Activated B cell treated with CpG ODN at 0.5 μM for 24 hours (primary cell): ENCODE data around the gene RNF145. TPM values are rescaled to one million over a fixed set of nuclear protein-coding genes. Genes with fewer than 3 reads are reported as not detected.

ENCODE experiments used
- ATAC-seq: fragments of 200-7000 bp; cut with Tn5 transposase; one replicate; pipeline ENCODE4 v1.10.0; 2021; ENCODE audit warnings: low read depth, mild to moderate bottlenecking, moderate library complexity
- CTCF ChIA-PET: fragments of 350-600 bp; sonication (Branson Sonifier 250); formaldehyde crosslinking; loops from one replicate; lab custom pipeline; 2021; ENCODE audit warnings: antibody characterized with exemption; lab: Charles Lee
- POLR2A ChIA-PET: fragments of 350-600 bp; sonication (Branson Sonifier 250); formaldehyde crosslinking; loops from one replicate; lab custom pipeline; 2021; ENCODE audit warnings: antibody characterized with exemption; lab: Charles Lee
- DNase-seq: peaks from one replicate; pipeline ENCODE4 v3.0.0; 2022
- H3K27ac Mint-ChIP-seq: one replicate; pipeline ENCODE4 v1.8.0; 2020; ENCODE audit warnings: mixed read lengths
- H3K27me3 Mint-ChIP-seq: one replicate; pipeline ENCODE4 v1.8.0; 2021; ENCODE audit warnings: mixed read lengths
- H3K36me3 Mint-ChIP-seq: one replicate; pipeline ENCODE4 v1.8.0; 2021; ENCODE audit warnings: low read depth, mixed read lengths
- H3K4me1 Mint-ChIP-seq: one replicate; pipeline ENCODE4 v1.8.0; 2021; ENCODE audit warnings: mixed read lengths
- H3K4me3 Mint-ChIP-seq: one replicate; pipeline ENCODE4 v1.8.0; 2020; ENCODE audit warnings: mild to moderate bottlenecking, mixed read lengths
- H3K9me3 Mint-ChIP-seq: one replicate; pipeline ENCODE4 v1.8.0; 2020; ENCODE audit warnings: mixed read lengths
- intact Hi-C: fragments of 100-400 bp; cut with micrococcal nuclease; formaldehyde crosslinking; loops from one replicate; pipeline ENCODE4 v1.15.1; 2024
- total RNA-seq: library from RNA; stranded (reverse); gene quantifications from 2 replicates; pipeline ENCODE4 v1.2.3, GENCODE V29; 2022
- TF ChIP-seq, protein P1 (sequence below): fragments of 200-600 bp; IDR thresholded peaks from one replicate; pipeline ENCODE4 v1.8.0; 2022; ENCODE audit warnings: antibody characterized with exemption, mild to moderate bottlenecking

Gene RNF145
- total RNA-seq, 1 donor from 2014 or later, result 66.1 TPM

DNA sequence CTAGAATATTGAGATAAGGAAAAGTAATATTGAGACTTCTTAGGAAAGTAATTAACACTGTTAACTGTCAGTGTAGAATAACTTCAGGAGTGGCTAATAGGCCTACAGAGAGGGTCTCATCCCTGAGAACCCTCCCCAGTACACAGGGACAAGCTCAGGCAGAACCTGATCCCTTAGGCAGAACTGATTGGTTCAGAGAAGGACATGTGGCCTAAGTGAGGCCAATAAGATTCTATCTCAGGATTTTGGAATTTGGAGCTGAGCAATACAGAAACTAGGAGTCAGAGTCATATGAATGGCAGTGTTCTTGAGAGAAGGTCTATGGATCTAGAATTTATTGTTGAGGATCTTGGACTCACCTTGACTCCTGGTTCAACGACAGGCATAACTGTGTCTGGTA, 42.8 kb upstream of the RNF145 start:
- Mint-ChIP-seq H3K27me3 (peaks cover 16% of the 10 kb centered on the region), H3K27ac (no peak overlapping the region), H3K4me3 (no peak overlapping the region), H3K36me3 (no peaks in the 10 kb centered on the region), H3K4me1 (no peaks in the 10 kb centered on the region), H3K9me3 (peaks cover 2% of the 10 kb centered on the region)
- ATAC-seq (no peak), DNase-seq (no peak)
- TF ChIP-seq, protein P1, sequence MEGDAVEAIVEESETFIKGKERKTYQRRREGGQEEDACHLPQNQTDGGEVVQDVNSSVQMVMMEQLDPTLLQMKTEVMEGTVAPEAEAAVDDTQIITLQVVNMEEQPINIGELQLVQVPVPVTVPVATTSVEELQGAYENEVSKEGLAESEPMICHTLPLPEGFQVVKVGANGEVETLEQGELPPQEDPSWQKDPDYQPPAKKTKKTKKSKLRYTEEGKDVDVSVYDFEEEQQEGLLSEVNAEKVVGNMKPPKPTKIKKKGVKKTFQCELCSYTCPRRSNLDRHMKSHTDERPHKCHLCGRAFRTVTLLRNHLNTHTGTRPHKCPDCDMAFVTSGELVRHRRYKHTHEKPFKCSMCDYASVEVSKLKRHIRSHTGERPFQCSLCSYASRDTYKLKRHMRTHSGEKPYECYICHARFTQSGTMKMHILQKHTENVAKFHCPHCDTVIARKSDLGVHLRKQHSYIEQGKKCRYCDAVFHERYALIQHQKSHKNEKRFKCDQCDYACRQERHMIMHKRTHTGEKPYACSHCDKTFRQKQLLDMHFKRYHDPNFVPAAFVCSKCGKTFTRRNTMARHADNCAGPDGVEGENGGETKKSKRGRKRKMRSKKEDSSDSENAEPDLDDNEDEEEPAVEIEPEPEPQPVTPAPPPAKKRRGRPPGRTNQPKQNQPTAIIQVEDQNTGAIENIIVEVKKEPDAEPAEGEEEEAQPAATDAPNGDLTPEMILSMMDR, result no peak
- intact Hi-C loops, result no loop called here
- ChIA-PET POLR2A (no interaction called here), CTCF (no interaction called here)

DNA sequence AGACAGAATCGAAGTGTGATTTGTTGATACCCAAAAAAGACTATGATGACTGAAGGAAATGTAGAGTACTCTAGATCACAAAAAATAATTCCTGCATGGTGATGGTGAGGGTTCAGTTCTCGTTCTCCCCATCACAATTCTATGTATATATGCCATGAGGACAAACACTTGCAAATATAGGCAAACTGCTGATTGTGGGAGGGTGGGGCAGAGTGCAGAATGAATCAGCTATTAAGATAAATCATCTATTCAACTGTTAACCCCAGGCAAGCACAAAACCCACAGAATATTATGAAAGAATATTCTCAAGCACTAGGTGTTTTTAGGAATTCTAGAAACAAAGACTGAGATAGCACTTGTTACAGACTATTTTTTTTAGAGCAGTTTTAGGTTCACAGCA, 39.8 kb upstream of the RNF145 start:
- DNase-seq (no peak), ATAC-seq (no peak)
- Mint-ChIP-seq H3K36me3 (no peaks in the 10 kb centered on the region), H3K27me3 (peaks cover 5% of the 10 kb centered on the region), H3K9me3 (no peaks in the 10 kb centered on the region), H3K4me3 (no peak overlapping the region), H3K4me1 (no peaks in the 10 kb centered on the region), H3K27ac (no peak overlapping the region)
- intact Hi-C loops, result no loop called here
- TF ChIP-seq, protein P1, result no peak
- CTCF ChIA-PET, result no interaction called here
- POLR2A ChIA-PET, result no interaction called here

DNA sequence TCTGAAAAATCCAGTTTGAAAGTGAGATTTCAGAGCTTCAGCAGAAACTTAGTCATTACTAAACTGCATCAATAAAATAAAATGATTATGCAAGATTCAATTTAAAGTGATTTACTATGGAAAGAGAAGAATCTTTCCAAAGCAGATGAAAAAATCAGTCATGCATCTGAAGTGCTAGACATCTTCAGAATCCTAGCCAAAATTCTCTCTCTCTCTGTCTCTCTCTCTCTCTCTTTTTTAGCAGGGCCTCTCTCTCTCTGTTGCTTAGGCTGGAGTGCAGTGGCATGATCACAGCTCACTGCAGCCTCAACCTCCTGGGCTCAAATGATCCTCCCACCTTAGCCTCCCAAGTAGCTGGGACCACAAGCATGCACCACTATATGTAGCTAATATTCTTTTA, 35.5 kb upstream of the RNF145 start:
- ChIA-PET POLR2A (no interaction called here), CTCF (interaction anchor here (0.7 kb wide), 1 partner anchor 176 kb away, joined by 3 read pairs; no protein-coding TSS in a partner anchor)
- no peak overlapping the region for H3K27ac Mint-ChIP-seq

DNA sequence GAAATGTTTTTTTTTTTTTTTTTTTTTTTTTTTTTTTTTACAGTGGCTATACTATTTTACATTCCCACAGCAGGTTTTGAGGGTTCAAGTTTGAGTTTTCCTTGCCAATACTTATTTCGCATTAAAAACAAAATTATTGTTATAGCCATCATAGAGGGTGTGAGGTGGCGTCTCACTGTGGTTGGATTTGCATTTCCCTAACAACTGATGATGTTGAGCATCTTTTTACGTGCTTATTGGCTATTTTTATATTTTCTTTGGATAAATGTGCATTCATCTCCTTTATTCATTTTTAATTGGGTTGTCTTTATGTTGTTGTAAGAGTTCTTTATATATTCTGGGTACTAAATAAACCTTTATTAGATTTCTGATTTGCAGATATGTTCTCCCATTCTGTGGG, 34.8 kb upstream of the RNF145 start:
- ATAC-seq (no peak), DNase-seq (no peak)
- no peak overlapping the region for H3K27ac Mint-ChIP-seq
- TF ChIP-seq, protein P1, result no peak
- ChIA-PET CTCF (interaction anchor here (0.8 kb wide), 1 partner anchor 85 kb away, joined by 3 read pairs; no protein-coding TSS in a partner anchor), POLR2A (no interaction called here)
- peaks cover 20% of the 10 kb centered on the region for H3K4me1 Mint-ChIP-seq
- H3K4me3 Mint-ChIP-seq, result no peak overlapping the region
- H3K36me3 Mint-ChIP-seq, result no peaks in the 10 kb centered on the region
- intact Hi-C loops, result no loop called here
- H3K9me3 Mint-ChIP-seq, result no peaks in the 10 kb centered on the region
- peaks cover 4% of the 10 kb centered on the region for H3K27me3 Mint-ChIP-seq

More for the DNA sequence above, 35.5 kb upstream of the RNF145 start:
- H3K27me3 Mint-ChIP-seq, result peaks cover 5% of the 10 kb centered on the region
- DNase-seq (no peak), ATAC-seq (no peak)
- TF ChIP-seq, protein P1, result no peak
- H3K4me3 Mint-ChIP-seq, result no peak overlapping the region
- H3K9me3 Mint-ChIP-seq, result no peaks in the 10 kb centered on the region
- no peaks in the 10 kb centered on the region for H3K36me3 Mint-ChIP-seq
- peaks cover 20% of the 10 kb centered on the region for H3K4me1 Mint-ChIP-seq
- intact Hi-C loops, result no loop called here

DNA sequence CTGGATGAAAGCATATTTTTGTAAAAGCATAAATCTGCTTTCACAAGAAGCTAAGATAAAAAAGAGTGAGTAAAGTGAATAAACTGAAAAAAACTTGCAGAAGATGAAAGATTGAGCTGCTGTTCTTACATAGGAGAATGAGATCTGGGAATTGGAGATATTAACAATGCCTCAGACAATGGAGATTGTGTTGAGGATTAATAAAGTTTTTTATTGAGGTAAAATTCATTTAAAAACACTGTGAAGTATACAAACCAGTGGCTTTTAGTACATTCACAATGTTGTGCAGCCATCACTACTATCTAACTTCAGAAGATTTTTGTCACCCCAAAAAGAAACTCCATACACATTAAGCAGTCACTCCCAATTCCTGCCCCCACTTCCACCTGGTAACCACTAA, 34.0 kb upstream of the RNF145 start:
- CTCF ChIA-PET, result interaction anchor here (0.8 to 1.5 kb wide), 3 partner anchors 19 to 86 kb away, joined by 3 to 8 read pairs (median 3); no protein-coding TSS in a partner anchor

More for the DNA sequence above, 34.0 kb upstream of the RNF145 start:
- DNase-seq, result no peak
- no peak overlapping the region for H3K4me3 Mint-ChIP-seq
- no peaks in the 10 kb centered on the region for H3K27me3 Mint-ChIP-seq
- peaks cover 20% of the 10 kb centered on the region for H3K4me1 Mint-ChIP-seq
- TF ChIP-seq, protein P1, result no peak
- H3K9me3 Mint-ChIP-seq, result no peaks in the 10 kb centered on the region
- POLR2A ChIA-PET, result interaction anchor here (1.2 kb wide), 1 partner anchor 35 kb away, joined by 7 read pairs; no protein-coding TSS in a partner anchor
- no peak overlapping the region for H3K27ac Mint-ChIP-seq
- no peak for ATAC-seq
- no peaks in the 10 kb centered on the region for H3K36me3 Mint-ChIP-seq
- intact Hi-C loops, result no loop called here
